NK-92 treated with Interleukin-12 subunit alpha and Interleukin-12 subunit beta, amount 100 ng/mL, for 24 hours (cell line): Measurements from ENCODE around the gene RAB11FIP4.

Experiments
- DNase-seq: peaks from one replicate; lab custom pipeline; 2025; lab: John Stamatoyannopoulos, UW

Gene RAB11FIP4

GRCh38 chr17:31506517-31506916 lies 115.0 kb downstream of the RAB11FIP4 start:
- no peak for DNase-seq

GRCh38 chr17:31508288-31509094 lies 117.0 kb downstream of the RAB11FIP4 start:
- DNase-seq: peak; percentile 30

- DNase-seq: no peak
These were observed 117.8 kb downstream of the RAB11FIP4 start for GRCh38 chr17:31509095-31509804.

- DNase-seq: no peak
These were observed 118.3 kb downstream of the RAB11FIP4 start for GRCh38 chr17:31509805-31510177.

- DNase-seq: no peak
These were observed 119.1 kb downstream of the RAB11FIP4 start for GRCh38 chr17:31510308-31511194.

GRCh38 chr17:31511195-31511578 lies 119.7 kb downstream of the RAB11FIP4 start:
- DNase-seq: no peak

GRCh38 chr17:31511580-31511979 lies 120.1 kb downstream of the RAB11FIP4 start:
- no peak for DNase-seq

- DNase-seq: no peak
These were observed 120.7 kb downstream of the RAB11FIP4 start for GRCh38 chr17:31512104-31512740.

GRCh38 chr17:31512796-31513195 lies 121.3 kb downstream of the RAB11FIP4 start:
- DNase-seq: no peak

GRCh38 chr17:31513731-31514427 lies 122.4 kb downstream of the RAB11FIP4 start:
- DNase-seq: no peak

- no peak for DNase-seq
These were observed 123.8 kb downstream of the RAB11FIP4 start for GRCh38 chr17:31515267-31515666.

GRCh38 chr17:31517524-31517923 lies 126.0 kb downstream of the RAB11FIP4 start:
- DNase-seq: no peak

GRCh38 chr17:31518478-31518877 lies 127.0 kb downstream of the RAB11FIP4 start:
- DNase-seq: no peak

- no peak for DNase-seq
These were observed 130.3 kb downstream of the RAB11FIP4 start for GRCh38 chr17:31521632-31522283.

- DNase-seq: no peak
These were observed 130.9 kb downstream of the RAB11FIP4 start for GRCh38 chr17:31522284-31522931.

GRCh38 chr17:31522987-31523495 lies 131.6 kb downstream of the RAB11FIP4 start:
- no peak for DNase-seq

- DNase-seq: no peak
These were observed 132.6 kb downstream of the RAB11FIP4 start for GRCh38 chr17:31523862-31524730.

GRCh38 chr17:31524926-31525800 lies 133.7 kb downstream of the RAB11FIP4 start:
- DNase-seq: peak; percentile 70
